GM12878 (cell line): ENCODE measurements around the gene TRPV6. TPM values are rescaled to one million over a fixed set of nuclear protein-coding genes. Genes with fewer than 3 reads are reported as not detected.

ENCODE experiments used
- ATAC-seq: fragments of 200-7000 bp; cut with Tn5 transposase; 3 replicates; pipeline ENCODE4 v1.9.1; 2020; ENCODE audit warnings: mild to moderate bottlenecking, moderate library complexity
- BruUV-seq: library from RNA; stranded (reverse); fragments of 400-500 nt; replicated peaks from 2 replicates; lab custom pipeline; 2021; lab: Mats Ljungman, UMichigan
- CTCF ChIA-PET: fragments of 300-600 bp; sonication (Branson Sonifier 250); formaldehyde crosslinking; extraction: SDS; loops from one replicate; lab custom pipeline; 2021; ENCODE audit warnings: inconsistent platforms; lab: Yijun Ruan, JAX
- POLR2A ChIA-PET: fragments of 350-600 bp; formaldehyde crosslinking; extraction: SDS; loops from one replicate; lab custom pipeline; 2021; ENCODE audit warnings: inconsistent platforms; lab: Charles Lee
- RAD21 ChIA-PET: fragments of 300-600 bp; sonication (Branson Sonifier 250); formaldehyde crosslinking; loops from one replicate; lab custom pipeline; 2023; ENCODE audit warnings: antibody characterized with exemption; ENCODE audit not compliant: unreplicated experiment; lab: Charles Lee
- SMC1A ChIA-PET: fragments of 300-600 bp; sonication (Branson Sonifier 250); formaldehyde crosslinking; loops from one replicate; lab custom pipeline; 2023; ENCODE audit not compliant: unreplicated experiment, uncharacterized antibody; lab: Charles Lee
- DNase-seq: peaks from one replicate; pipeline ENCODE4 v3.0.0-alpha.2; 2011; ENCODE audit warnings: low read depth, low spot score
- FAIRE-seq: peaks from 3 replicates; lab custom pipeline; 2011; peaks lifted over from hg19 to GRCh38; lab: Jason Lieb, UNC
- H2AFZ ChIP-seq: 2 replicates; pipeline ENCODE4 v1.6.0; 2011; ENCODE audit warnings: low read depth, low read length, control low read depth; ENCODE audit not compliant: control insufficient read depth
- H3K27ac ChIP-seq: 2 replicates; pipeline ENCODE4 v1.5.1; 2011; ENCODE audit warnings: control low read depth; ENCODE audit not compliant: control insufficient read depth, insufficient read depth
- H3K27me3 ChIP-seq, 2 experiments: replicated peaks in 1 of 2; 2 replicates each; pipeline versions ENCODE4 v1.6.0 to v1.6.1; 2011; ENCODE audit warnings: low read length in 1 of 2; ENCODE audit not compliant: control insufficient read depth in 2 of 2, insufficient read depth in 2 of 2
- H3K36me3 ChIP-seq, 2 experiments: 2 replicates each; pipeline ENCODE4 v1.5.1; 2011; ENCODE audit warnings: low read length in 1 of 2; ENCODE audit not compliant: control insufficient read depth in 2 of 2, insufficient read depth in 2 of 2
- H3K4me1 ChIP-seq: 2 replicates; pipeline ENCODE4 v1.6.1; 2011; ENCODE audit warnings: mild to moderate bottlenecking, low read length, moderate library complexity, mixed read lengths; ENCODE audit not compliant: control insufficient read depth, insufficient read depth
- H3K4me2 ChIP-seq: 2 replicates; pipeline ENCODE4 v1.6.0; 2011; ENCODE audit warnings: control low read depth; ENCODE audit not compliant: control insufficient read depth, insufficient read depth
- H3K4me3 ChIP-seq: fragments of 200-600 bp; sonication (generic); 2 replicates; pipeline ENCODE4 v1.5.1; 2016
- H3K79me2 ChIP-seq: 2 replicates; pipeline ENCODE4 v1.6.0; 2011; ENCODE audit warnings: low read length; ENCODE audit not compliant: control insufficient read depth, insufficient read depth
- H3K9ac ChIP-seq: 2 replicates; pipeline ENCODE4 v1.8.0; 2011; ENCODE audit warnings: low read length, control low read depth, mixed read lengths; ENCODE audit not compliant: control insufficient read depth, insufficient read depth
- H3K9me3 ChIP-seq: replicated peaks from 3 replicates; pipeline ENCODE4 v1.5.1; 2011; ENCODE audit warnings: mild to moderate bottlenecking, low read length; ENCODE audit not compliant: control insufficient read depth, insufficient read depth
- H4K20me1 ChIP-seq: 2 replicates; pipeline ENCODE4 v1.6.0; 2011; ENCODE audit not compliant: control insufficient read depth, insufficient read depth
- BHLHE40 ChIP-seq, 2 experiments: fragments of 450-650 bp in 1 of 2; IDR thresholded peaks; 2 replicates each; pipeline ENCODE4 v1.6.1; 2011 to 2017; ENCODE audit warnings: low read depth in 2 of 2, borderline replicate concordance in 1 of 2, improper control_type of control experiment in 1 of 2, low read length in 1 of 2, mild to moderate bottlenecking in 1 of 2
- GABPA ChIP-seq: IDR thresholded peaks from 2 replicates; pipeline ENCODE4 v1.6.1; 2014; ENCODE audit warnings: antibody characterized with exemption, low read depth, mild to moderate bottlenecking, inconsistent platforms
- GATAD2B ChIP-seq: fragments of 450-650 bp; conservative IDR thresholded peaks from 2 replicates; pipeline ENCODE4 v1.6.1; 2017; ENCODE audit warnings: low read depth, mild to moderate bottlenecking, moderate library complexity
- LARP7 ChIP-seq: fragments of 450-650 bp; IDR thresholded peaks from 2 replicates; pipeline ENCODE4 v1.6.1; 2017; ENCODE audit warnings: mild to moderate bottlenecking
- MEF2A ChIP-seq: IDR thresholded peaks from 2 replicates; pipeline ENCODE4 v1.6.1; 2011; ENCODE audit warnings: low read depth, mild to moderate bottlenecking, low read length, moderate library complexity; ENCODE audit not compliant: insufficient read depth
- RAD21 ChIP-seq: IDR thresholded peaks from 2 replicates; pipeline ENCODE4 v1.6.1; 2011; ENCODE audit warnings: mild to moderate bottlenecking, low read depth, low read length, moderate library complexity; ENCODE audit not compliant: insufficient read depth
- RB1 ChIP-seq: fragments of 450-650 bp; formaldehyde crosslinking; IDR thresholded peaks from 2 replicates; pipeline ENCODE4 v1.6.1; 2017; ENCODE audit warnings: mild to moderate bottlenecking, borderline replicate concordance
- SMAD5 ChIP-seq: IDR thresholded peaks from 2 replicates; pipeline ENCODE4 v1.6.1; 2016; ENCODE audit warnings: antibody characterized with exemption, low read depth
- SMARCA5 ChIP-seq: fragments of 450-650 bp; IDR thresholded peaks from 2 replicates; pipeline ENCODE4 v1.6.1; 2017; ENCODE audit warnings: mild to moderate bottlenecking
- SMC3 ChIP-seq: IDR thresholded peaks from 2 replicates; pipeline ENCODE4 v1.6.1; 2011; ENCODE audit warnings: low read length, improper control_type of control experiment, borderline replicate concordance
- SPI1 ChIP-seq: IDR thresholded peaks from 2 replicates; pipeline ENCODE4 v1.6.1; 2011; ENCODE audit warnings: low read depth, mild to moderate bottlenecking, low read length, moderate library complexity, borderline replicate concordance; ENCODE audit not compliant: insufficient read depth
- TAF1 ChIP-seq: IDR thresholded peaks from 2 replicates; pipeline ENCODE4 v1.6.1; 2011; ENCODE audit warnings: mild to moderate bottlenecking, low read depth, low read length, borderline replicate concordance
- YY1 ChIP-seq: IDR thresholded peaks from 2 replicates; pipeline ENCODE4 v1.6.1; 2011; ENCODE audit warnings: low read depth, mild to moderate bottlenecking, low read length
- ZNF274 ChIP-seq: IDR thresholded peaks from one replicate; pipeline ENCODE4 v1.8.0; 2011; ENCODE audit not compliant: insufficient read length, insufficient read depth
- WGBS: methylation state at CpG from one replicate; pipeline ENCODE4 v1.1.6; 2016; ENCODE audit warnings: low lambda C conversion rate; ENCODE audit not compliant: insufficient replicate concordance, insufficient coverage; ENCODE audit errors: missing lambda C conversion rate; 5-methylcytosine and 5-hydroxymethylcytosine counted together
- in situ Hi-C: fragments of 300-500 bp; cut with MboI; formaldehyde crosslinking; loops from 9 replicates; pipeline ENCODE4 v1.14.3; 2018; ENCODE audit warnings: mixed read lengths
- intact Hi-C: fragments of 100-400 bp; cut with micrococcal nuclease; formaldehyde crosslinking; loops from one replicate; pipeline ENCODE4 v1.14.2; 2022; ENCODE audit not compliant: unreplicated experiment
- polyA plus RNA-seq, 11 experiments: library from polyadenylated mRNA; depleted of rRNA in 4 of 11; unstranded in 6 of 11; stranded (reverse) in 5 of 11; fragments of >200 nt; fragmentation: Nextera tagmentation in 4 of 11; fragmentation: Illumina TruSeq in 1 of 11; extraction: Ambion mirVana in 4 of 11; extraction: Trizol in 1 of 11; gene quantifications; 1 replicate in 1 of 11; 2 replicates in 10 of 11; pipeline versions ENCODE4 v1.2.1 to v1.2.3, GENCODE V29; 2011 to 2016; ENCODE audit warnings: inconsistent platforms in 2 of 11, missing spikeins in 2 of 11, low read depth in 1 of 11
- total RNA-seq, 4 experiments: library from RNA; depleted of rRNA in 3 of 4; stranded (reverse); fragments of >200 nt in 3 of 4; fragmentation: Illumina TruSeq in 1 of 4; extraction: Trizol in 1 of 4; gene quantifications; 2 replicates each; pipeline versions ENCODE4 v1.2.1 to v1.2.3, GENCODE V29; 2013 to 2021
- TF ChIP-seq, protein P1 (sequence below): fragments of 450-650 bp; conservative IDR thresholded peaks from 2 replicates; pipeline ENCODE4 v1.6.1; 2017; ENCODE audit warnings: mild to moderate bottlenecking, moderate library complexity
- TF ChIP-seq, protein P2 (sequence below), 3 experiments: IDR thresholded peaks in 2 of 3; conservative IDR thresholded peaks in 1 of 3; 2 replicates each; pipeline ENCODE4 v1.5.1; 2011; ENCODE audit warnings: low read depth in 3 of 3, low read length in 3 of 3, mild to moderate bottlenecking in 3 of 3, control low read depth in 2 of 3, moderate library complexity in 2 of 3, inconsistent platforms in 1 of 3, mixed read lengths in 1 of 3; ENCODE audit not compliant: control insufficient read depth in 2 of 3, insufficient read depth in 1 of 3; ENCODE audit errors: extremely low read depth in 1 of 3

Gene TRPV6
- total and polyA plus RNA-seq, 10 of the 15 experiments (the other 5 are each of a cell fraction or from before 2014, with no cell fraction given) = not detected

DNA sequence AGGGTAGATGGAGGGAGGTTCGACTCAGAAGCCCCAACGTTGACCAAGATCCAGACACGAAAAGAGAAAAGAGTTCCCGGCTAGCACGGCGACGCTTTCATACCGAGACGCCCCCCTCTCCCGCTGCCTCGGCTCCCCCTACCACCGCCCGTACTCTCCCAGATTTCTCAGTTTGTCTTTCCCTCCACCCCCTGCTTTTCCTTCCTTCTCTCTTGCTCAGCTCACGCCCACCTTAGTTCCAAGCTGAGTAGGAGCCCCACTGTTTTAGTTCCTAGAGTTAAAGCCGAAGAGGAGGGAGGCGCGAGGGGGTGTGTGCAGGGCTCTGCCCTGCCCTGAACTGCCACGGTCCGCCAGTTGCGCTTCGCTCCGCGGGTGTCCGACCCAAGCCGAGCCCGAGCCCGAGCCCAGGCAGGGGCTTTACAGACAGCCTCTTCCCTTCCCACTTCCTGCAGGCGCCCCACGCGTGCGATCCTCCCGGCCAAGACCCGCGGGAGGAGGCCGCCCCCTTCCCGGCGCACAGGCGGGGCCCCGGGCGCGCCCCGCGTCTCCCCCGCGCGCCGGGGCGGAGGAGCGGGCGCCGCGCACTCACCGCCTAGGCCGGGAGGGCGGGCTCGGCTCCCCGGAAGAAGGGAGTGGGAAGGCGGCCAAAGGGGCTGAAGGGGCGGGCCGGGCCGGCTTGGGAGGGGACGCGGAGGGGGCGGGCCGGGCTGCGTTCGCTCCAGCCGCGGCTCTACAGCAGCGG lies 31.0 kb downstream of the TRPV6 start, which contains the start of gene EPHB6 (continued):
- TF ChIP-seq GATAD2B (peak; percentile 75; the same call in 1 of the 2 replicates), BHLHE40 (IDR thresholded peaks at IDR 0.05; ENCODE audit: borderline replicate concordance in 1 of 2, low read depth in 2 of 2, low read length in 1 of 2) (peak in 1 of 2 experiments; percentile 57; a peak in 2 of 4 replicates), TAF1 (no peak)
- TF ChIP-seq, all 136 proteins: peak for 12

DNA sequence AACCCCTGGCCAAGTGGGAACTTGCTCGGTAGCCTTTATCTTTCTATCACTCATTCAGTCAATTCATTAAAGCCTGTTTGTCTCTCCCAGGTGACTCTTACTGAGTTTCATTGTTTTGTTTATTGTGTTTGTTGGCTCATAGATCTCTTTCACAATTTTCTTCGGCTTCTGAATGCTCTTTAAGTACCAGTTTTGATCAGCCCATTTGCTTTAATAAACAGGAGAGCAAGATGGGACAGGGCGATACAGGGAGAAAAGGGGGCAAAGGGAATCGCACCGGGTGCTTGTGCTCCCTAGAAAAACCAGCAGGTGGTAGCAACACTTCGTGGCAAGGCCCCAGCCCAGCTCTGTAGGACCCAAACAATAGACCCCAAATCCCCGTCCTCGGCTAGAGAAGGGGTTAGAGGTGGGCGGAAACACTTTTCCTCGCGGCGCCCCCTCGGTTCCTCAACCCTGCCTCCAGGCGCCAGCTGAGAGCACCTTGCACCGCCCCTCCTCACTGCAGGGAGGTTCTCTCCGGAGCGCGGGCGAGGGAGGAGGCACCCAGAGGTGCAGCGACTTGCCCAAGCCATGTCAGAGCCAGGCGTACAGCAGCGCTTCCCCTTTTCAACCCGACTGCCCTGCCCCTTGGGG lies 31.7 kb downstream of the TRPV6 start:
- H2AFZ ChIP-seq = peak overlapping the region; percentile 82
- no peaks in the 10 kb centered on the region for H3K79me2 ChIP-seq
- 0 out of 2 replicates have a peak overlapping the region, but pooled peaks have one; percentile 32 for H3K9ac ChIP-seq
- H3K4me3 ChIP-seq = peak overlapping the region; percentile 96
- ChIA-PET SMC1A (interaction anchor here (1.0 to 2.1 kb wide), 6 partner anchors 26 to 149 kb away, joined by 3 to 8 read pairs (median 3); no protein-coding TSS in a partner anchor), CTCF (interaction anchor here (0.7 to 2.7 kb wide), 16 partner anchors 11 to 361 kb away, joined by 3 to 20 read pairs (median 4); no protein-coding TSS in a partner anchor), RAD21 (interaction anchor here (0.7 to 1.7 kb wide), 8 partner anchors 12 to 221 kb away, joined by 3 to 9 read pairs (median 4); no protein-coding TSS in a partner anchor), POLR2A (interaction anchor here (1.1 kb wide), 1 partner anchor 40 kb away, joined by 7 read pairs; no protein-coding TSS in a partner anchor)
- ATAC-seq = peak; percentile 92
- TSS peak; percentile 60 for BruUV-seq
- no peaks in the 10 kb centered on the region for H3K4me1 ChIP-seq
- in situ Hi-C loops (no loop called here), intact Hi-C loops (loop anchor here (1.0 to 2.0 kb wide), 3 partner anchors 149 to 361 kb away; no protein-coding TSS in a partner anchor)
- WGBS = 2% methylated on average over 23 of the region's 23 CpGs
- H3K36me3 ChIP-seq = no peaks in the 10 kb centered on the region
- DNase-seq = no peak
- H3K4me2 ChIP-seq = peak overlapping the region; percentile 100
- H3K27ac ChIP-seq = no peak overlapping the region
- FAIRE-seq = peak; percentile 76
- no peaks in the 10 kb centered on the region for H4K20me1 ChIP-seq
- H3K27me3 ChIP-seq = peaks cover 0 to 8% of the 10 kb centered on the region in 2 experiments
- no peaks in the 10 kb centered on the region for H3K9me3 ChIP-seq
- TF ChIP-seq RB1 (peak; percentile 88; the same call in 1 of the 2 replicates), SMAD5 (no peak), GABPA (no peak), YY1 (peak; percentile 42; the same call in 1 of the 2 replicates), SMC3 (peak; percentile 63; the same call in 1 of the 2 replicates), SPI1 (peak; percentile 91), ZNF274 (no peak), RAD21 (peak; percentile 71), GATAD2B (peak; percentile 40; the same call in 1 of the 2 replicates), SMARCA5 (peak; percentile 87), LARP7 (no peak), MEF2A (0 out of 2 replicates have a peak, but pooled peaks have one; percentile 20)
- TF ChIP-seq, protein P1, sequence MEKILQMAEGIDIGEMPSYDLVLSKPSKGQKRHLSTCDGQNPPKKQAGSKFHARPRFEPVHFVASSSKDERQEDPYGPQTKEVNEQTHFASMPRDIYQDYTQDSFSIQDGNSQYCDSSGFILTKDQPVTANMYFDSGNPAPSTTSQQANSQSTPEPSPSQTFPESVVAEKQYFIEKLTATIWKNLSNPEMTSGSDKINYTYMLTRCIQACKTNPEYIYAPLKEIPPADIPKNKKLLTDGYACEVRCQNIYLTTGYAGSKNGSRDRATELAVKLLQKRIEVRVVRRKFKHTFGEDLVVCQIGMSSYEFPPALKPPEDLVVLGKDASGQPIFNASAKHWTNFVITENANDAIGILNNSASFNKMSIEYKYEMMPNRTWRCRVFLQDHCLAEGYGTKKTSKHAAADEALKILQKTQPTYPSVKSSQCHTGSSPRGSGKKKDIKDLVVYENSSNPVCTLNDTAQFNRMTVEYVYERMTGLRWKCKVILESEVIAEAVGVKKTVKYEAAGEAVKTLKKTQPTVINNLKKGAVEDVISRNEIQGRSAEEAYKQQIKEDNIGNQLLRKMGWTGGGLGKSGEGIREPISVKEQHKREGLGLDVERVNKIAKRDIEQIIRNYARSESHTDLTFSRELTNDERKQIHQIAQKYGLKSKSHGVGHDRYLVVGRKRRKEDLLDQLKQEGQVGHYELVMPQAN = peak; percentile 14; the same call in 1 of the 2 replicates
- TF ChIP-seq, protein P2, sequence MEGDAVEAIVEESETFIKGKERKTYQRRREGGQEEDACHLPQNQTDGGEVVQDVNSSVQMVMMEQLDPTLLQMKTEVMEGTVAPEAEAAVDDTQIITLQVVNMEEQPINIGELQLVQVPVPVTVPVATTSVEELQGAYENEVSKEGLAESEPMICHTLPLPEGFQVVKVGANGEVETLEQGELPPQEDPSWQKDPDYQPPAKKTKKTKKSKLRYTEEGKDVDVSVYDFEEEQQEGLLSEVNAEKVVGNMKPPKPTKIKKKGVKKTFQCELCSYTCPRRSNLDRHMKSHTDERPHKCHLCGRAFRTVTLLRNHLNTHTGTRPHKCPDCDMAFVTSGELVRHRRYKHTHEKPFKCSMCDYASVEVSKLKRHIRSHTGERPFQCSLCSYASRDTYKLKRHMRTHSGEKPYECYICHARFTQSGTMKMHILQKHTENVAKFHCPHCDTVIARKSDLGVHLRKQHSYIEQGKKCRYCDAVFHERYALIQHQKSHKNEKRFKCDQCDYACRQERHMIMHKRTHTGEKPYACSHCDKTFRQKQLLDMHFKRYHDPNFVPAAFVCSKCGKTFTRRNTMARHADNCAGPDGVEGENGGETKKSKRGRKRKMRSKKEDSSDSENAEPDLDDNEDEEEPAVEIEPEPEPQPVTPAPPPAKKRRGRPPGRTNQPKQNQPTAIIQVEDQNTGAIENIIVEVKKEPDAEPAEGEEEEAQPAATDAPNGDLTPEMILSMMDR (IDR thresholded peaks at IDR 0.05 in 2 of 3, conservative IDR thresholded peaks at IDR 0.05 in 1 of 3; ENCODE audit: control insufficient read depth in 2 of 3, extremely low read depth in 1 of 3, insufficient read depth in 1 of 3, low read depth in 3 of 3, low read length in 3 of 3) = peak; percentile 75 to 83 (median 81)
